Measurements from ENCODE around the gene ZBTB25. TPM values are rescaled to one million over a fixed set of nuclear protein-coding genes. Genes with fewer than 3 reads are reported as not detected.

ZBTB25 gene
- total and polyA plus RNA-seq, 10 of the 15 experiments (the other 5 are each of a cell fraction or from before 2014, with no cell fraction given), result 4.1 to 33.9 (median 9.7) TPM

- intact Hi-C loops (cut with micrococcal nuclease; ENCODE audit: unreplicated experiment), result no loop called here
- RAD21 ChIA-PET (ENCODE audit: unreplicated experiment), result interaction anchor here (0.6 to 1.8 kb wide), 3 partner anchors 23 to 714 kb away, joined by 3 to 5 read pairs (median 3); no protein-coding TSS in a partner anchor
These were observed 80.9 kb downstream of the ZBTB25 start for GRCh38 chr14:64422756-64423155.

GRCh38 chr14:64422005-64422404 is 81.6 kb downstream of the ZBTB25 start:
- no peaks in the 10 kb centered on the region for H3K27me3 ChIP-seq (replicated peaks in 1 of 2; ENCODE audit: control insufficient read depth in 2 of 2, insufficient read depth in 2 of 2, low read length in 1 of 2)
- H3K4me3 ChIP-seq, result no peak overlapping the region
- CTCF ChIA-PET, result interaction anchor here (0.7 to 2.8 kb wide), 6 partner anchors 9 to 89 kb away, joined by 3 to 22 read pairs (median 4); no protein-coding TSS in a partner anchor
- no peaks in the 10 kb centered on the region for H3K9me3 ChIP-seq (replicated peaks; ENCODE audit: control insufficient read depth, insufficient read depth, low read length)
- no peak for DNase-seq (ENCODE audit: low read depth, low spot score)
- RAD21 ChIA-PET (ENCODE audit: unreplicated experiment), result interaction anchor here (1.8 to 2.0 kb wide), 2 partner anchors 57 to 69 kb away, joined by 4 to 5 read pairs; no protein-coding TSS in a partner anchor
- no peak overlapping the region for H2AFZ ChIP-seq (ENCODE audit: control insufficient read depth, low read depth, low read length)
- SMC1A ChIA-PET (ENCODE audit: uncharacterized antibody, unreplicated experiment), result interaction anchor here (0.6 to 3.0 kb wide), 5 partner anchors 8 to 73 kb away, joined by 3 to 11 read pairs (median 4); no protein-coding TSS in a partner anchor
- no peaks in the 10 kb centered on the region for H4K20me1 ChIP-seq (ENCODE audit: control insufficient read depth, insufficient read depth)
- H3K4me2 ChIP-seq (ENCODE audit: control insufficient read depth, insufficient read depth), result no peak overlapping the region
- no peak for ATAC-seq
- H3K4me1 ChIP-seq (ENCODE audit: control insufficient read depth, insufficient read depth, low read length), result peaks cover 3% of the 10 kb centered on the region; the same call in 1 of the 2 replicates
- no peaks in the 10 kb centered on the region for H3K79me2 ChIP-seq (ENCODE audit: control insufficient read depth, insufficient read depth, low read length)
- FAIRE-seq, result no peak
- intact Hi-C loops (cut with micrococcal nuclease; ENCODE audit: unreplicated experiment), result no loop called here
- peaks cover 19 to 32% of the 10 kb centered on the region in 2 experiments for H3K36me3 ChIP-seq (ENCODE audit: control insufficient read depth in 2 of 2, insufficient read depth in 2 of 2, low read length in 1 of 2)
- in situ Hi-C loops (cut with MboI), result no loop called here
- WGBS (ENCODE audit: insufficient coverage, insufficient replicate concordance, low lambda C conversion rate, missing lambda C conversion rate), result 96% methylated on average over 1 of the region's 1 CpG
- no TSS peak for BruUV-seq (replicated peaks)
- H3K9ac ChIP-seq (ENCODE audit: control insufficient read depth, insufficient read depth, low read length), result no peak overlapping the region
- POLR2A ChIA-PET, result no interaction called here
- peak overlapping the region; percentile 18; the same call in 1 of the 2 replicates for H3K27ac ChIP-seq (ENCODE audit: control insufficient read depth, insufficient read depth)
- TF ChIP-seq ZSCAN29 (IDR thresholded peaks at IDR 0.05) (no peak), ASH2L (IDR thresholded peaks at IDR 0.05; ENCODE audit: borderline replicate concordance, low read depth) (no peak), EP300 (IDR thresholded peaks at IDR 0.05; ENCODE audit: borderline replicate concordance in 1 of 2, control insufficient read depth in 1 of 2, low read depth in 2 of 2, low read length in 2 of 2) (no peak), FOXK2 (IDR thresholded peaks at IDR 0.05) (no peak), NFIC (IDR thresholded peaks at IDR 0.05; ENCODE audit: low read depth, low read length) (no peak), TCF7 (IDR thresholded peaks at IDR 0.05; ENCODE audit: borderline replicate concordance) (no peak), IRF3 (IDR thresholded peaks at IDR 0.05) (no peak), PAX5 (IDR thresholded peaks at IDR 0.05; ENCODE audit: borderline replicate concordance, low read depth, low read length) (no peak), SP1 (IDR thresholded peaks at IDR 0.05; ENCODE audit: low read depth, low read length) (no peak), NR2C2 (IDR thresholded peaks at IDR 0.05; ENCODE audit: borderline replicate concordance, control insufficient read depth, insufficient read length, low read depth) (no peak)

More at GRCh38 chr14:64422756-64423155, 80.9 kb downstream of the ZBTB25 start:
- H4K20me1 ChIP-seq (ENCODE audit: control insufficient read depth, insufficient read depth), result no peaks in the 10 kb centered on the region
- DNase-seq (ENCODE audit: low read depth, low spot score) (no peak), FAIRE-seq (no peak), ATAC-seq (no peak)
- H3K4me2 ChIP-seq (ENCODE audit: control insufficient read depth, insufficient read depth), result no peak overlapping the region
- H3K4me1 ChIP-seq (ENCODE audit: control insufficient read depth, insufficient read depth, low read length), result peaks cover 3% of the 10 kb centered on the region; the same call in 1 of the 2 replicates
- no peaks in the 10 kb centered on the region for H3K27me3 ChIP-seq (replicated peaks in 1 of 2; ENCODE audit: control insufficient read depth in 2 of 2, insufficient read depth in 2 of 2, low read length in 1 of 2)
- no peak overlapping the region for H2AFZ ChIP-seq (ENCODE audit: control insufficient read depth, low read depth, low read length)
- H3K9ac ChIP-seq (ENCODE audit: control insufficient read depth, insufficient read depth, low read length), result no peak overlapping the region
- in situ Hi-C loops (cut with MboI), result no loop called here
- ChIA-PET POLR2A (no interaction called here), CTCF (interaction anchor here (0.7 to 2.8 kb wide), 4 partner anchors 8 to 88 kb away, joined by 3 to 22 read pairs (median 9); no protein-coding TSS in a partner anchor), SMC1A (ENCODE audit: uncharacterized antibody, unreplicated experiment) (interaction anchor here (0.7 to 1.9 kb wide), 6 partner anchors 21 to 400 kb away, joined by 3 to 5 read pairs (median 4); no protein-coding TSS in a partner anchor)
- peaks cover 19 to 28% of the 10 kb centered on the region in 2 experiments for H3K36me3 ChIP-seq (ENCODE audit: control insufficient read depth in 2 of 2, insufficient read depth in 2 of 2, low read length in 1 of 2)
- 2% methylated on average over 7 of the region's 7 CpGs for WGBS (ENCODE audit: insufficient coverage, insufficient replicate concordance, low lambda C conversion rate, missing lambda C conversion rate)
- H3K27ac ChIP-seq (ENCODE audit: control insufficient read depth, insufficient read depth), result peak overlapping the region; percentile 24; the same call in 1 of the 2 replicates
- no peak overlapping the region for H3K4me3 ChIP-seq
- no peaks in the 10 kb centered on the region for H3K79me2 ChIP-seq (ENCODE audit: control insufficient read depth, insufficient read depth, low read length)
- TF ChIP-seq CREM (IDR thresholded peaks at IDR 0.05; ENCODE audit: low read depth) (peak; percentile 26; the same call in 1 of the 2 replicates), ETV6 (conservative IDR thresholded peaks at IDR 0.05 in 1 of 2, IDR thresholded peaks at IDR 0.05 in 1 of 2; ENCODE audit: borderline replicate concordance in 1 of 2, low read depth in 1 of 2) (no peak), RUNX3 (IDR thresholded peaks at IDR 0.05; ENCODE audit: low read length) (peak; percentile 45; the same call in 1 of the 2 replicates), SMAD5 (IDR thresholded peaks at IDR 0.05; ENCODE audit: low read depth) (0 out of 2 replicates have a peak, but pooled peaks have one; percentile 34), CREB1 (IDR thresholded peaks at IDR 0.05; ENCODE audit: low read depth) (peak; percentile 32; the same call in 1 of the 2 replicates), EED (IDR thresholded peaks at IDR 0.05; ENCODE audit: low read depth) (0 out of 2 replicates have a peak, but pooled peaks have one; percentile 21), ATF3 (IDR thresholded peaks at IDR 0.05; ENCODE audit: borderline replicate concordance, extremely low read depth, low read depth, low read length) (no peak)
- BruUV-seq (replicated peaks), result no TSS peak
- no peaks in the 10 kb centered on the region for H3K9me3 ChIP-seq (replicated peaks; ENCODE audit: control insufficient read depth, insufficient read depth, low read length)

All from GM12878 (cell line).